OCI-LY7 (cell line): ENCODE data around the gene UBE3B. TPM values are rescaled to one million over a fixed set of nuclear protein-coding genes. Genes with fewer than 3 reads are reported as not detected.

Experiments used
- BruUV-seq: library from RNA; stranded (reverse); fragments of 400-500 nt; replicated peaks from 2 replicates; lab custom pipeline; 2021; lab: Mats Ljungman, UMichigan
- CTCF ChIA-PET: fragments of 300-600 bp; sonication (Branson Sonifier 250); formaldehyde crosslinking; loops from one replicate; lab custom pipeline; 2022; ENCODE audit warnings: antibody characterized with exemption; ENCODE audit not compliant: unreplicated experiment; lab: Charles Lee
- POLR2A ChIA-PET: fragments of 300-600 bp; sonication (Branson Sonifier 250); formaldehyde crosslinking; loops from one replicate; lab custom pipeline; 2022; ENCODE audit warnings: antibody characterized with exemption; lab: Charles Lee
- DNase-seq: peaks from one replicate; pipeline ENCODE4 v3.0.0-alpha.2; 2015; ENCODE audit warnings: low spot score
- H2AFZ ChIP-seq: fragments of 200-600 bp; sonication (generic), shearing (Covaris generic); 2 replicates; pipeline ENCODE4 v1.6.1; 2014; ENCODE audit warnings: mild to moderate bottlenecking, antibody characterized with exemption, low read length, moderate library complexity
- H3K27ac ChIP-seq: fragments of 200-600 bp; sonication (generic); 2 replicates; pipeline ENCODE4 v1.5.1; 2014; ENCODE audit warnings: mixed run types, low read depth, mild to moderate bottlenecking, moderate library complexity, low read length, inconsistent platforms; ENCODE audit not compliant: poor library complexity, severe bottlenecking
- H3K36me3 ChIP-seq: fragments of 200-600 bp; sonication (generic); 2 replicates; pipeline ENCODE4 v1.6.1; 2014; ENCODE audit warnings: mild to moderate bottlenecking, antibody characterized with exemption, low read length, moderate library complexity, mixed read lengths; ENCODE audit not compliant: insufficient read depth
- H3K4me1 ChIP-seq: fragments of 200-600 bp; sonication (generic); 2 replicates; pipeline ENCODE4 v1.5.1; 2014; ENCODE audit warnings: mild to moderate bottlenecking, low read length; ENCODE audit not compliant: insufficient read depth, poor library complexity, severe bottlenecking
- H3K4me2 ChIP-seq: fragments of 200-600 bp; sonication (generic); 2 replicates; pipeline ENCODE4 v1.6.1; 2014; ENCODE audit warnings: mild to moderate bottlenecking, low read length
- H3K4me3 ChIP-seq: fragments of 200-600 bp; sonication (generic); 2 replicates; pipeline ENCODE4 v1.5.1; 2014; ENCODE audit warnings: mild to moderate bottlenecking, low read depth, low read length; ENCODE audit not compliant: poor library complexity, severe bottlenecking
- H3K79me2 ChIP-seq: fragments of 200-600 bp; sonication (generic); 2 replicates; pipeline ENCODE4 v1.6.1; 2016; ENCODE audit warnings: low read depth, mild to moderate bottlenecking, low read length, moderate library complexity, mixed read lengths; ENCODE audit not compliant: insufficient read depth
- H3K9me2 ChIP-seq: fragments of 200-600 bp; sonication (generic); 2 replicates; pipeline ENCODE4 v1.6.1; 2016; ENCODE audit warnings: mild to moderate bottlenecking, low read length, mixed read lengths; ENCODE audit not compliant: insufficient read depth
- H3K9me3 ChIP-seq: fragments of 200-600 bp; sonication (generic); 2 replicates; pipeline ENCODE4 v1.6.1; 2014; ENCODE audit warnings: mild to moderate bottlenecking, mixed run types, low read length, mixed read lengths
- H4K20me1 ChIP-seq: fragments of 200-600 bp; sonication (generic); 2 replicates; pipeline ENCODE4 v1.6.1; 2014; ENCODE audit warnings: mild to moderate bottlenecking, antibody characterized with exemption, low read length, moderate library complexity, mixed read lengths; ENCODE audit not compliant: insufficient read depth
- EZH2phosphoT487 ChIP-seq: fragments of 200-600 bp; sonication (generic); IDR thresholded peaks from 2 replicates; pipeline ENCODE4 v1.6.1; 2018; ENCODE audit warnings: low read depth, borderline replicate concordance, mild to moderate bottlenecking, mixed run types, antibody characterized with exemption, low read length, moderate library complexity, mixed read lengths
- intact Hi-C: fragments of 100-400 bp; cut with micrococcal nuclease; formaldehyde crosslinking; loops from one replicate; pipeline ENCODE4 v1.10.0; 2022; ENCODE audit not compliant: unreplicated experiment
- total RNA-seq, 2 experiments: library from RNA; depleted of rRNA in 1 of 2; stranded (reverse); fragments of >200 nt in 1 of 2; shearing (Covaris generic) in 1 of 2; gene quantifications; 2 replicates each; pipeline ENCODE4 v1.2.3, GENCODE V29; 2014 to 2022
- TF ChIP-seq, protein P1 (sequence below): fragments of 200-600 bp; sonication (generic); conservative IDR thresholded peaks from 2 replicates; pipeline ENCODE4 v1.5.1; 2014; ENCODE audit warnings: mild to moderate bottlenecking, antibody characterized with exemption, low read length, moderate library complexity, mixed read lengths

Gene UBE3B
- total RNA-seq, 2 experiments from 2014 or later, result 27.8 to 32.6 TPM

DNA sequence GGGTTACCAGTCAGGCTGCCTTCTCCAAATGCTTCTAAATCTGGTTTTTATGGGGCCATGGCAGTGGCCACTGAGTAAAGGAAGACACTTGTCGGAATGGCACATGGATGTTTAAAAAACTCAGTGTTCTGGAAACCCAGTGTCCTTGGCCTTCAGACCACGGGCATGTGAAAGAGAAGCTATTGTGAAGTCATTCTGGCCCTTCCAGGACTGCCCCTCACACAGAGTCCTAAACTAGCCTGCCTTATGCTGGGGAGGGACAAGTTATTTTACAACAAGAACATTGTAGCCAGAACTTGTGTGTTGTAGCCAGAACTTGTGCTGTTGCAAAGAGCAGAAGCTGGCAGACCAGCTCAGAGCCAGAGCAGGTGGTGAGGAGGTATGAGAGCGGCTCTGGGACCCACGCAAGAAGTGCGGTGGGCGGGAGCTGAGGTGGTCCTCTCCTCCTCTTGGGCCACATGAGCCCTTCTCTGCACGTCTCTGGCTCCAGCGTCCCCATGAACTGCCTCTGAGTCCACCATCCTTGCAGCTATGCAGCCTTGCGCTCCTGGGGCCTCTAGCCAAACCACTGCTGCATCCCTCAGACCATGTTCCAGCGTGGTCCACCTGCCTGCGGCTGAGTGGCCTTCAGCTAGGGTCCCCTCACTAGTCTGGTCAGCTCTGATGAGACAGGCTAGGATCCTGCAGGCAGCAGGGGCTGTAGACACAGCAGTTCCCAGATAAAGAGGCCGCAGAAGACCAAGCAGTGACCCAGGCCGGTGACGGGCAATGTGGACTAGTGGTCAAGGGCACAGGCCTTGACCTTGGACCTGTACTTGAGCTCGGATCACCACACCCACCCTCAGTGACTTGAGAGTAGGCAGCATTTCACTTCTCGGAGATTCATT lies 63.3 kb downstream of the UBE3B start:
- H3K4me3 ChIP-seq, result no peak overlapping the region
- no peak overlapping the region for H3K4me2 ChIP-seq
- H3K79me2 ChIP-seq, result no peaks in the 10 kb centered on the region
- no peaks in the 10 kb centered on the region for H3K9me2 ChIP-seq
- H2AFZ ChIP-seq, result no peak overlapping the region
- H3K4me1 ChIP-seq, result no peaks in the 10 kb centered on the region
- TF ChIP-seq, protein P1, sequence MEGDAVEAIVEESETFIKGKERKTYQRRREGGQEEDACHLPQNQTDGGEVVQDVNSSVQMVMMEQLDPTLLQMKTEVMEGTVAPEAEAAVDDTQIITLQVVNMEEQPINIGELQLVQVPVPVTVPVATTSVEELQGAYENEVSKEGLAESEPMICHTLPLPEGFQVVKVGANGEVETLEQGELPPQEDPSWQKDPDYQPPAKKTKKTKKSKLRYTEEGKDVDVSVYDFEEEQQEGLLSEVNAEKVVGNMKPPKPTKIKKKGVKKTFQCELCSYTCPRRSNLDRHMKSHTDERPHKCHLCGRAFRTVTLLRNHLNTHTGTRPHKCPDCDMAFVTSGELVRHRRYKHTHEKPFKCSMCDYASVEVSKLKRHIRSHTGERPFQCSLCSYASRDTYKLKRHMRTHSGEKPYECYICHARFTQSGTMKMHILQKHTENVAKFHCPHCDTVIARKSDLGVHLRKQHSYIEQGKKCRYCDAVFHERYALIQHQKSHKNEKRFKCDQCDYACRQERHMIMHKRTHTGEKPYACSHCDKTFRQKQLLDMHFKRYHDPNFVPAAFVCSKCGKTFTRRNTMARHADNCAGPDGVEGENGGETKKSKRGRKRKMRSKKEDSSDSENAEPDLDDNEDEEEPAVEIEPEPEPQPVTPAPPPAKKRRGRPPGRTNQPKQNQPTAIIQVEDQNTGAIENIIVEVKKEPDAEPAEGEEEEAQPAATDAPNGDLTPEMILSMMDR, result no peak
- TF ChIP-seq EZH2phosphoT487, result no peak
- no TSS peak for BruUV-seq
- ChIA-PET POLR2A (no interaction called here), CTCF (no interaction called here)
- no peak overlapping the region for H3K27ac ChIP-seq
- H3K9me3 ChIP-seq, result no peaks in the 10 kb centered on the region
- intact Hi-C loops, result no loop called here
- no peak for DNase-seq
- H3K36me3 ChIP-seq, result no peaks in the 10 kb centered on the region
- H4K20me1 ChIP-seq, result no peaks in the 10 kb centered on the region

DNA sequence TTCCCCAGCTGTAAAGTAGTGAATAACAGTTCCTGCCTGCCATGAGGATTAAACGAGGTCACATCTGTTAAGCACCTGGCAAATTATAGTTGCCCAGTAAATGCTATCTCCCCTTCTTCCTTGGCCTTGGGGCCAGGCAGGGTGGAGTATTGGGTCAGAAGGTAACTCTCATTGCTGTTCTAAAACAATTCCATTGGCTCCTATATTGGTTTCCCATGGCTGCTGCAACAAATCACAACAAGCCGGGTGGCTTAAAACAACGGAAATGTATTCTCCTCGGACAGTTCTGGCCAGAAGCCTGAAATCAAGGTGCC lies 63.9 kb downstream of the UBE3B start:
- Histone ChIP-seq H4K20me1 (no peaks in the 10 kb centered on the region), H3K4me2 (no peak overlapping the region), H3K36me3 (no peaks in the 10 kb centered on the region), H3K9me3 (no peaks in the 10 kb centered on the region), H3K4me3 (no peak overlapping the region), H3K9me2 (no peaks in the 10 kb centered on the region), H2AFZ (no peak overlapping the region), H3K79me2 (no peaks in the 10 kb centered on the region), H3K27ac (no peak overlapping the region), H3K4me1 (no peaks in the 10 kb centered on the region)
- TF ChIP-seq EZH2phosphoT487, result no peak
- TF ChIP-seq, protein P1, result no peak
- BruUV-seq, result no TSS peak
- ChIA-PET CTCF (no interaction called here), POLR2A (no interaction called here)
- no peak for DNase-seq
- intact Hi-C loops, result no loop called here

DNA sequence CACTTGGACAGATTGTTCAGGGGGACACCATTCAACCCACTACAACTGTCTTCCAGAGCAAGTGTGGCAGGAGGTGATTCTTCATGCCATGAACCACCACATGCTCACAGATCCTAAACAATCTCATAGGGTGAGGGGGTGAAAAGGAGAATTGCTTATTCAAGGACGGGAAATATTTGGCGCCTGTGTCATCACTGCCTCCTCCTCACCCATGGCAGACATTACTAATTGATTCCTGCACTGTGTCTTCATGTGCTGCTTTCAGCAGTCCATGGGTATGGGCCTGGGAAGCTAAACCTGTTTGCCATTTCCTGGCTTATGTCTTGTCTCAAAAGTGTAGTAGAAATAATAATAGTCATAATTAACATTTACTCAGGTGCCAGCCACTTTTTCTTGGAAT lies 64.6 kb downstream of the UBE3B start:
- ChIA-PET CTCF (no interaction called here), POLR2A (no interaction called here)
- H3K9me2 ChIP-seq, result no peaks in the 10 kb centered on the region
- H3K4me2 ChIP-seq, result no peak overlapping the region
- BruUV-seq, result no TSS peak
- no peak for DNase-seq
- H3K27ac ChIP-seq, result no peak overlapping the region
- no peaks in the 10 kb centered on the region for H3K9me3 ChIP-seq
- H2AFZ ChIP-seq, result no peak overlapping the region
- TF ChIP-seq EZH2phosphoT487, result no peak
- TF ChIP-seq, protein P1, result no peak
- intact Hi-C loops, result no loop called here
- no peaks in the 10 kb centered on the region for H3K4me1 ChIP-seq
- H3K79me2 ChIP-seq, result no peaks in the 10 kb centered on the region
- no peaks in the 10 kb centered on the region for H3K36me3 ChIP-seq
- H4K20me1 ChIP-seq, result no peaks in the 10 kb centered on the region
- no peak overlapping the region for H3K4me3 ChIP-seq
